ENCODE results near the gene DAPK2.
"Not testable (repeated sequence)": the region's sequence is repeated elsewhere in the genome, so short reads cannot be mapped to it uniquely, and the experiment has no call there.

The DAPK2 gene

GRCh38 chr15:64089543-64090280 is 43.4 kb upstream of the DAPK2 start:
- DNase-seq (ENCODE audit: low read depth): no peak
- H3K4me3 ChIP-seq (ENCODE audit: low read depth, low read length): no peak overlapping the region
- no peak for TF ChIP-seq CTCF (conservative IDR thresholded peaks at IDR 0.05; ENCODE audit: low read depth, low read length)

GRCh38 chr15:64082757-64083156 is 36.5 kb upstream of the DAPK2 start:
- no peak for TF ChIP-seq CTCF (conservative IDR thresholded peaks at IDR 0.05; ENCODE audit: low read depth, low read length)
- DNase-seq (ENCODE audit: low read depth): no peak

GRCh38 chr15:64073496-64073895 is 27.2 kb upstream of the DAPK2 start:
- DNase-seq (ENCODE audit: low read depth); H3K4me3 ChIP-seq (ENCODE audit: low read depth, low read length): not testable (repeated sequence)

More at GRCh38 chr15:64082757-64083156, 36.5 kb upstream of the DAPK2 start:
- H3K4me3 ChIP-seq (ENCODE audit: low read depth, low read length): no peak overlapping the region

- peak; percentile 30 for DNase-seq (ENCODE audit: low read depth)
- no peak for TF ChIP-seq CTCF (conservative IDR thresholded peaks at IDR 0.05; ENCODE audit: low read depth, low read length)
Measured at GRCh38 chr15:64072812-64073211, 26.5 kb upstream of the DAPK2 start.

GRCh38 chr15:64071931-64072765 is 25.9 kb upstream of the DAPK2 start:
- H3K4me3 ChIP-seq (ENCODE audit: low read depth, low read length): no peak overlapping the region
- peak; percentile 70 for DNase-seq (ENCODE audit: low read depth)

More at GRCh38 chr15:64072812-64073211, 26.5 kb upstream of the DAPK2 start:
- no peak overlapping the region for H3K4me3 ChIP-seq (ENCODE audit: low read depth, low read length)

GRCh38 chr15:64070965-64071851 is 24.9 kb upstream of the DAPK2 start:
- TF ChIP-seq CTCF (conservative IDR thresholded peaks at IDR 0.05; ENCODE audit: low read depth, low read length): no peak
- no peak overlapping the region for H3K4me3 ChIP-seq (ENCODE audit: low read depth, low read length)
- DNase-seq (ENCODE audit: low read depth): peak; percentile 95

More at GRCh38 chr15:64071931-64072765, 25.9 kb upstream of the DAPK2 start:
- TF ChIP-seq CTCF (conservative IDR thresholded peaks at IDR 0.05; ENCODE audit: low read depth, low read length): no peak

- TF ChIP-seq CTCF (conservative IDR thresholded peaks at IDR 0.05; ENCODE audit: low read depth, low read length): no peak
- no peak overlapping the region for H3K4me3 ChIP-seq (ENCODE audit: low read depth, low read length)
- no peak for DNase-seq (ENCODE audit: low read depth)
Measured at GRCh38 chr15:64070106-64070505, 23.8 kb upstream of the DAPK2 start.
